Fibroblast of pulmonary artery (primary cell): ENCODE results near the gene SMIM41.
"Not testable (repeated sequence)": the region's sequence is repeated elsewhere in the genome, so short reads cannot be mapped to it uniquely, and the experiment has no call there.

Experiments used
- DNase-seq: peaks from one replicate; pipeline ENCODE4 v3.0.0-alpha.2; 2010; ENCODE audit warnings: low read depth
- H3K4me3 ChIP-seq: replicated peaks from 2 replicates; pipeline ENCODE4 v1.5.1; 2011; ENCODE audit warnings: low read depth, mild to moderate bottlenecking, control low read depth, low read length, moderate library complexity
- CTCF ChIP-seq: IDR thresholded peaks from 2 replicates; pipeline ENCODE4 v1.5.1; 2011; ENCODE audit warnings: mild to moderate bottlenecking, control low read depth, low read length, inconsistent platforms; ENCODE audit errors: missing control alignments

Gene SMIM41

GRCh38 chr12:52093346-52093745, 13.8 kb downstream of the SMIM41 start:
- TF ChIP-seq CTCF, result no peak
- no peak overlapping the region for H3K4me3 ChIP-seq
- no peak for DNase-seq

- no peak overlapping the region for H3K4me3 ChIP-seq
- DNase-seq, result no peak
- TF ChIP-seq CTCF, result no peak
These were observed 17.0 kb downstream of the SMIM41 start for GRCh38 chr12:52096332-52097044.

- TF ChIP-seq CTCF, result no peak
- DNase-seq, result no peak
These were observed 17.7 kb downstream of the SMIM41 start for GRCh38 chr12:52097045-52097666.

GRCh38 chr12:52104431-52105089, 25.1 kb downstream of the SMIM41 start:
- not testable (repeated sequence) for H3K4me3 ChIP-seq, DNase-seq

More at GRCh38 chr12:52097045-52097666, 17.7 kb downstream of the SMIM41 start:
- no peak overlapping the region for H3K4me3 ChIP-seq

GRCh38 chr12:52116222-52117125, 37.0 kb downstream of the SMIM41 start:
- DNase-seq, result not testable (repeated sequence)

GRCh38 chr12:52117806-52118475, 38.4 kb downstream of the SMIM41 start:
- DNase-seq, H3K4me3 ChIP-seq: not testable (repeated sequence)

More at GRCh38 chr12:52116222-52117125, 37.0 kb downstream of the SMIM41 start:
- H3K4me3 ChIP-seq, result not testable (repeated sequence)

- DNase-seq, result peak; percentile 16
- TF ChIP-seq CTCF, result peak; percentile 58
These were observed 40.1 kb downstream of the SMIM41 start for GRCh38 chr12:52119398-52120254.

More at GRCh38 chr12:52119398-52120254, 40.1 kb downstream of the SMIM41 start:
- no peak overlapping the region for H3K4me3 ChIP-seq
